H9 (cell line): ENCODE measurements around the gene SLC24A3. TPM values are rescaled to one million over a fixed set of nuclear protein-coding genes. Genes with fewer than 3 reads are reported as not detected.

Experiments used
- DNase-seq: peaks from one replicate; pipeline ENCODE4 v3.0.0-alpha.2; 2017
- H2AFZ ChIP-seq: one replicate; pipeline ENCODE4 v1.6.1; 2013; ENCODE audit warnings: mild to moderate bottlenecking, low read length, control low read depth, moderate library complexity
- H2AK5ac ChIP-seq: 2 replicates; pipeline ENCODE4 v1.6.1; 2013; ENCODE audit warnings: low read length, control low read depth, mixed read lengths; ENCODE audit not compliant: insufficient read length
- H2BK120ac ChIP-seq: one replicate; pipeline ENCODE4 v1.6.1; 2013; ENCODE audit warnings: low read depth, mild to moderate bottlenecking, low read length, control low read depth, inconsistent platforms; ENCODE audit not compliant: poor library complexity, severe bottlenecking
- H2BK12ac ChIP-seq: 2 replicates; pipeline ENCODE4 v1.6.1; 2013; ENCODE audit warnings: low read length, control low read depth, mixed read lengths, low read depth; ENCODE audit not compliant: insufficient read length
- H2BK15ac ChIP-seq: 2 replicates; pipeline ENCODE4 v1.6.1; 2013; ENCODE audit warnings: low read depth, low read length, control low read depth
- H2BK20ac ChIP-seq: one replicate; pipeline ENCODE4 v1.6.1; 2013; ENCODE audit warnings: low read depth, mild to moderate bottlenecking, low read length, control low read depth, inconsistent platforms; ENCODE audit not compliant: poor library complexity, severe bottlenecking
- H2BK5ac ChIP-seq: 2 replicates; pipeline ENCODE4 v1.6.1; 2013; ENCODE audit warnings: low read length, control low read depth, mixed read lengths; ENCODE audit not compliant: insufficient read length
- H3K14ac ChIP-seq: 2 replicates; pipeline ENCODE4 v1.6.1; 2013; ENCODE audit warnings: low read length, control low read depth; ENCODE audit not compliant: insufficient read depth
- H3K18ac ChIP-seq: 2 replicates; pipeline ENCODE4 v1.6.1; 2013; ENCODE audit warnings: low read depth, mild to moderate bottlenecking, mixed read lengths, low read length, control low read depth; ENCODE audit not compliant: insufficient read length
- H3K23ac ChIP-seq: 2 replicates; pipeline ENCODE4 v1.6.1; 2013; ENCODE audit warnings: low read length, control low read depth, mixed read lengths, low read depth; ENCODE audit not compliant: insufficient read length
- H3K23me2 ChIP-seq: 2 replicates; pipeline ENCODE4 v1.6.1; 2013; ENCODE audit warnings: low read depth, mild to moderate bottlenecking, mixed read lengths, low read length, control low read depth; ENCODE audit not compliant: insufficient read length, poor library complexity, severe bottlenecking
- H3K27ac ChIP-seq: 2 replicates; pipeline ENCODE4 v1.5.1; 2013; ENCODE audit warnings: low read length, control low read depth, mixed read lengths, low read depth; ENCODE audit not compliant: insufficient read length
- H3K27me3 ChIP-seq: 2 replicates; pipeline ENCODE4 v1.6.1; 2013; ENCODE audit warnings: low read length, control low read depth, inconsistent platforms; ENCODE audit not compliant: insufficient read depth
- H3K4ac ChIP-seq: 2 replicates; pipeline ENCODE4 v1.6.1; 2013; ENCODE audit warnings: low read depth, mild to moderate bottlenecking, control low read depth, inconsistent platforms, low read length, moderate library complexity
- H3K4me1 ChIP-seq: 2 replicates; pipeline ENCODE4 v1.6.1; 2013; ENCODE audit warnings: low read length, control low read depth, inconsistent platforms; ENCODE audit not compliant: insufficient read depth
- H3K4me2 ChIP-seq: 2 replicates; pipeline ENCODE4 v1.6.1; 2013; ENCODE audit warnings: low read length, control low read depth, mixed read lengths; ENCODE audit not compliant: insufficient read length, insufficient read depth
- H3K56ac ChIP-seq: 2 replicates; pipeline ENCODE4 v1.6.1; 2013; ENCODE audit warnings: low read depth, mild to moderate bottlenecking, mixed read lengths, low read length, control low read depth; ENCODE audit not compliant: insufficient read length
- H3K79me1 ChIP-seq: 2 replicates; pipeline ENCODE4 v1.6.1; 2013; ENCODE audit warnings: low read depth, mild to moderate bottlenecking, moderate library complexity, low read length, control low read depth, inconsistent platforms; ENCODE audit not compliant: insufficient read depth, poor library complexity, severe bottlenecking
- H3K79me2 ChIP-seq: 2 replicates; pipeline ENCODE4 v1.6.1; 2013; ENCODE audit warnings: low read length, control low read depth, inconsistent platforms; ENCODE audit not compliant: insufficient read depth
- H3K9ac ChIP-seq: 2 replicates; pipeline ENCODE4 v1.6.1; 2013; ENCODE audit warnings: low read length, control low read depth, mixed read lengths; ENCODE audit not compliant: insufficient read length; ENCODE audit errors: extremely low read depth
- H3K9me3 ChIP-seq: one replicate; pipeline ENCODE4 v1.6.1; 2013; ENCODE audit warnings: low read depth, low read length, inconsistent platforms; ENCODE audit not compliant: control insufficient read depth
- H3T11ph ChIP-seq: one replicate; pipeline ENCODE4 v1.6.1; 2013; ENCODE audit warnings: mild to moderate bottlenecking, low read length, control low read depth, inconsistent platforms
- H4K20me1 ChIP-seq: one replicate; pipeline ENCODE4 v1.6.1; 2013; ENCODE audit not compliant: control insufficient read depth, insufficient read length, insufficient read depth
- H4K5ac ChIP-seq: 2 replicates; pipeline ENCODE4 v1.6.1; 2013; ENCODE audit warnings: low read depth, mild to moderate bottlenecking, mixed read lengths, low read length, control low read depth; ENCODE audit not compliant: insufficient read length
- H4K8ac ChIP-seq: replicated peaks from 2 replicates; pipeline ENCODE4 v1.6.1; 2013; ENCODE audit warnings: low read length, control low read depth, mixed read lengths, low read depth; ENCODE audit not compliant: insufficient read length
- H4K91ac ChIP-seq: 2 replicates; pipeline ENCODE4 v1.6.1; 2013; ENCODE audit warnings: low read depth, mild to moderate bottlenecking, moderate library complexity, mixed read lengths, low read length, control low read depth; ENCODE audit not compliant: insufficient read length
- H3K27ac Mint-ChIP-seq, 3 experiments: 2 replicates in 2 of 3; 3 replicates in 1 of 3; pipeline ENCODE4 v1.8.0; 2020 to 2021; ENCODE audit warnings: mixed read lengths in 3 of 3, mild to moderate bottlenecking in 1 of 3, moderate library complexity in 1 of 3
- H3K27me3 Mint-ChIP-seq: 2 replicates; pipeline ENCODE4 v1.8.0; 2021; ENCODE audit warnings: low read depth, mild to moderate bottlenecking, moderate library complexity, mixed read lengths
- H3K36me3 Mint-ChIP-seq, 3 experiments: 2 replicates in 2 of 3; 3 replicates in 1 of 3; pipeline ENCODE4 v1.8.0; 2020 to 2021; ENCODE audit warnings: low read depth in 3 of 3, mixed read lengths in 3 of 3; ENCODE audit not compliant: insufficient read depth in 1 of 3
- H3K4me1 Mint-ChIP-seq, 2 experiments: 2 replicates each; pipeline ENCODE4 v1.8.0; 2020; ENCODE audit warnings: mixed read lengths in 2 of 2
- H3K4me3 Mint-ChIP-seq, 2 experiments: 2 replicates in 1 of 2; 3 replicates in 1 of 2; pipeline ENCODE4 v1.8.0; 2020 to 2021; ENCODE audit warnings: mild to moderate bottlenecking in 2 of 2, mixed read lengths in 2 of 2, moderate library complexity in 1 of 2
- H3K9me3 Mint-ChIP-seq, 2 experiments: 2 replicates in 1 of 2; 3 replicates in 1 of 2; pipeline ENCODE4 v1.8.0; 2020; ENCODE audit warnings: mild to moderate bottlenecking in 2 of 2, mixed read lengths in 2 of 2, moderate library complexity in 1 of 2
- CTCF ChIP-seq: fragments of 200-600 bp; sonication (generic); conservative IDR thresholded peaks from 3 replicates; pipeline ENCODE4 v1.8.0; 2021; ENCODE audit warnings: antibody characterized with exemption, mild to moderate bottlenecking
- WGBS: extraction: QIAGEN DNeasy Blood & Tissue Kit; methylation state at CpG from one replicate; pipeline ENCODE4 v1.1.7; 2013; ENCODE audit warnings: missing lambda C conversion rate, low lambda C conversion rate, mixed read lengths; ENCODE audit not compliant: insufficient read length; ENCODE audit errors: extremely low coverage; 5-methylcytosine and 5-hydroxymethylcytosine counted together
- total RNA-seq: library from RNA; stranded (reverse); gene quantifications from 2 replicates; pipeline ENCODE4 v1.2.1, GENCODE V29; 2021

The SLC24A3 gene
- total RNA-seq, 1 experiment from 2014 or later = 0.83 TPM

GRCh38 chr20:19249106-19249879 lies 36.9 kb downstream of the SLC24A3 start:
- Histone ChIP-seq H3K27ac (no peak overlapping the region), H3T11ph (no peak overlapping the region), H3K23me2 (no peaks in the 10 kb centered on the region), H2AK5ac (no peak overlapping the region), H2BK5ac (no peak overlapping the region), H3K4me2 (no peak overlapping the region), H3K56ac (no peak overlapping the region), H2BK12ac (no peak overlapping the region), H3K79me1 (no peaks in the 10 kb centered on the region), H3K14ac (no peak overlapping the region), H3K9me3 (no peaks in the 10 kb centered on the region), H2AFZ (no peak overlapping the region), H3K79me2 (no peaks in the 10 kb centered on the region), H2BK120ac (no peak overlapping the region), H4K20me1 (no peaks in the 10 kb centered on the region), H3K23ac (no peak overlapping the region), H3K18ac (no peak overlapping the region), H4K8ac (no peak overlapping the region), H4K5ac (no peak overlapping the region), H2BK20ac (no peak overlapping the region), H4K91ac (no peak overlapping the region), H2BK15ac (no peak overlapping the region), H3K4me1 (no peaks in the 10 kb centered on the region), H3K27me3 (no peaks in the 10 kb centered on the region), H3K9ac (no peak overlapping the region), H3K4ac (no peak overlapping the region)
- H3K4me1 Mint-ChIP-seq = peaks cover 0 to 5% of the 10 kb centered on the region in 2 experiments; a peak in 2 of 4 replicates
- H3K9me3 Mint-ChIP-seq = no peaks in the 10 kb centered on the region
- H3K36me3 Mint-ChIP-seq = no peaks in the 10 kb centered on the region
- TF ChIP-seq CTCF = peak; percentile 30; the same call in 1 of the 3 replicates
- H3K4me3 Mint-ChIP-seq = no peak overlapping the region
- DNase-seq = no peak
- H3K27ac Mint-ChIP-seq = no peak overlapping the region
- WGBS = no CpG with 5 or more reads among the region's 6 CpGs
- H3K27me3 Mint-ChIP-seq = no peaks in the 10 kb centered on the region
